K562 (cell line): ENCODE data around the gene KNL1. TPM values are rescaled to one million over a fixed set of nuclear protein-coding genes. Genes with fewer than 3 reads are reported as not detected.

Experiments used
- ATF1 ChIP-seq, 2 experiments: fragments of 450-650 bp in 1 of 2; IDR thresholded peaks; 2 replicates each; pipeline ENCODE4 v1.6.1; 2016; ENCODE audit warnings: missing compliant biosample characterization in 1 of 2, missing genetic modification characterization in 1 of 2
- CC2D1A ChIP-seq: fragments of 450-650 bp; IDR thresholded peaks from 2 replicates; pipeline ENCODE4 v1.6.1; 2017; ENCODE audit warnings: mild to moderate bottlenecking
- CHD2 ChIP-seq: IDR thresholded peaks from 2 replicates; pipeline ENCODE4 v1.6.1; 2011; ENCODE audit warnings: low read depth, low read length
- CHD4 ChIP-seq: fragments of 200-600 bp; sonication (generic); IDR thresholded peaks from 3 replicates; pipeline ENCODE4 v1.6.1; 2012; ENCODE audit warnings: low read depth, mild to moderate bottlenecking, mixed read lengths, low read length, inconsistent platforms; ENCODE audit not compliant: insufficient read depth, insufficient replicate concordance, poor library complexity, severe bottlenecking
- ELF4 ChIP-seq: fragments of 450-650 bp; formaldehyde crosslinking; IDR thresholded peaks from 2 replicates; pipeline ENCODE4 v1.4.0; 2022; ENCODE audit warnings: missing genetic modification characterization
- HNRNPLL ChIP-seq: fragments of 200-400 bp; formaldehyde crosslinking; IDR thresholded peaks from 2 replicates; pipeline ENCODE4 v1.6.1; 2017; ENCODE audit warnings: low read length, low read depth, mild to moderate bottlenecking; ENCODE audit not compliant: poor library complexity, severe bottlenecking
- HOXB6 ChIP-seq: fragments of 250-450 bp; sonication (Bioruptor Pico); IDR thresholded peaks from 2 replicates; pipeline ENCODE4 v1.5.1; 2022; ENCODE audit warnings: mild to moderate bottlenecking, borderline replicate concordance
- MCM5 ChIP-seq: fragments of 450-650 bp; IDR thresholded peaks from 2 replicates; pipeline ENCODE4 v1.6.1; 2016; ENCODE audit warnings: low read depth
- NR4A1 ChIP-seq, 2 experiments: fragments of 250-450 bp in 1 of 2; fragments of 450-650 bp in 1 of 2; sonication (Bioruptor Pico) in 1 of 2; IDR thresholded peaks; 2 replicates each; pipeline versions ENCODE4 v1.4.0 to v1.6.1; 2016 to 2020; ENCODE audit warnings: mild to moderate bottlenecking in 2 of 2, missing compliant biosample characterization in 1 of 2, missing genetic modification characterization in 1 of 2, moderate library complexity in 1 of 2
- POLR2H ChIP-seq: IDR thresholded peaks from 2 replicates; pipeline ENCODE4 v1.6.1; 2016; ENCODE audit warnings: missing genetic modification characterization, low read depth, mild to moderate bottlenecking, control low read depth, missing compliant biosample characterization, moderate library complexity
- PRMT5 ChIP-seq: sonication (generic); formaldehyde crosslinking; IDR thresholded peaks from 2 replicates; pipeline ENCODE4 v1.5.0; 2020; ENCODE audit warnings: missing genetic modification reagents
- PURB ChIP-seq: sonication (generic); formaldehyde crosslinking; IDR thresholded peaks from 2 replicates; pipeline ENCODE4 v1.9.0; 2021; ENCODE audit warnings: low read depth, mild to moderate bottlenecking, missing genetic modification reagents
- TAL1 ChIP-seq: fragments of 450-650 bp; IDR thresholded peaks from 2 replicates; pipeline ENCODE4 v1.6.1; 2016; ENCODE audit warnings: mild to moderate bottlenecking
- TBL1XR1 ChIP-seq, 2 experiments: IDR thresholded peaks; 2 replicates each; pipeline ENCODE4 v1.6.1; 2012; ENCODE audit warnings: improper control_type of control experiment in 2 of 2, low read length in 2 of 2, mild to moderate bottlenecking in 1 of 2
- TEAD2 ChIP-seq: fragments of 450-650 bp; IDR thresholded peaks from 2 replicates; pipeline ENCODE4 v1.6.1; 2016; ENCODE audit warnings: missing genetic modification characterization, control low read depth, missing compliant biosample characterization
- TOE1 ChIP-seq, 2 experiments: fragments of 450-650 bp in 1 of 2; sonication (generic) in 1 of 2; formaldehyde crosslinking in 1 of 2; IDR thresholded peaks; 2 replicates each; pipeline versions ENCODE4 v1.7.1 to v1.8.0; 2016 to 2022; ENCODE audit warnings: borderline replicate concordance in 2 of 2, mild to moderate bottlenecking in 2 of 2, antibody characterized with exemption in 1 of 2, inconsistent platforms in 1 of 2, low read depth in 1 of 2, missing genetic modification reagents in 1 of 2, moderate library complexity in 1 of 2
- ZBTB8A ChIP-seq: fragments of 450-650 bp; IDR thresholded peaks from 2 replicates; pipeline ENCODE4 v1.6.1; 2018; ENCODE audit warnings: mild to moderate bottlenecking, moderate library complexity; ENCODE audit not compliant: partially characterized antibody
- polyA plus RNA-seq, 8 experiments: library from polyadenylated mRNA; depleted of rRNA in 4 of 8; stranded (reverse) in 5 of 8; unstranded in 3 of 8; fragments of >200 nt; fragmentation: Nextera tagmentation in 2 of 8; fragmentation: Illumina TruSeq in 1 of 8; extraction: Ambion mirVana in 2 of 8; extraction: Trizol in 1 of 8; gene quantifications; 2 replicates each; pipeline versions ENCODE4 v1.2.1 to v1.2.3, GENCODE V29; 2011 to 2014; ENCODE audit warnings: inconsistent platforms in 1 of 8, missing spikeins in 1 of 8
- total RNA-seq, 7 experiments: library from RNA; depleted of rRNA in 6 of 7; stranded (reverse); fragments of >200 nt in 6 of 7; fragmentation: Illumina TruSeq in 2 of 7; extraction: Trizol in 2 of 7; gene quantifications; 2 replicates each; pipeline versions ENCODE4 v1.2.1 to v1.2.3, GENCODE V29; 2011 to 2021; ENCODE audit warnings: low replicate concordance in 1 of 7
- TF ChIP-seq, protein P1 (sequence below): fragments of 150-350 bp; IDR thresholded peaks from 2 replicates; pipeline ENCODE4 v1.6.1; 2014; ENCODE audit warnings: low read depth, mild to moderate bottlenecking, low read length, borderline replicate concordance
- TF ChIP-seq, protein P2 (sequence below): fragments of 200-800 bp; sonication (Bioruptor generic); IDR thresholded peaks from 2 replicates; pipeline ENCODE4 v1.6.1; 2017; ENCODE audit warnings: missing genetic modification characterization, missing compliant biosample characterization
- TF ChIP-seq, protein P3 (sequence below): fragments of 450-650 bp; IDR thresholded peaks from one replicate; pipeline ENCODE4 v1.6.1; 2018; ENCODE audit warnings: mild to moderate bottlenecking, moderate library complexity; ENCODE audit not compliant: partially characterized antibody

KNL1 gene
- total and polyA plus RNA-seq, 9 of the 15 experiments (the other 6 are each of a cell fraction or from before 2014, with no cell fraction given), result 14.5 to 65.4 (median 34.6) TPM

DNA sequence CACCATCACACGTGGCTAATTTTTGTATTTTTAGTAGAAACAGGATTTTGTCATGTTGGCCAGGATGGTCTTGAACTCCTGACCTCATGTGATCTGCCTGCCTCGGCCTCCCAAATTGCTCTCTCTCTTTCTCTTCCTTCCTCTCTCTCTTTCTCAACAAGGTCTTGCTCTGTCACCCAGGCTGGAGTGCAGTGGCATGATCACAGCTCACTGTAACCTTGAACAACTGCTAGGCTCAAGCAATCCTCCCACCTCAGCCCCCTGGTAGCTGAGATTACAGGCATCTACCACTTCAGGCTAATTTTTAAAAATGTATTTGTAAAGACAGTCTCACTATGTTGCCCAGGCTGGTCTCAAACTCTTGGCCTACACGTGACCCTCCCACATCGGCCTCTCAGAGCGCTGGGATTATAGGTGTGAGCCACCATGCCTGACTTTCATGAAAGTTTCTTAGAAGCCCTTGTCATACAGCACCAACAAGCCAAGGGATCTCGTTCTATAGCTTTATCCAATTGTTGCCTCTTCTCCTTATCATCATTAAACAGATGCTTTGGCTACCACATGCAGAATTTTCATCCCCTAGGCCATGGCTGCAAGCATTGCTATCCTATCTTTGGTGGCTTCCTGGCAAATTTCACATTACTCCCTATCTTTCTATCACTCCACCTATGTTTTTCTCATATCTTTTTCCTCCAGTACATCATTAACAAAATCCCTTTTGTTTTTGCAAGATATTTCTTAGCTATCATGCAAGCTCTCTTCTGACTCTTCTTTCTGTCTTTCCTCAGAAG is 34.9 kb upstream of the KNL1 start (continued):
- TF ChIP-seq PURB (CRISPR knock-in tag), result no peak
- no peak for TF ChIP-seq NR4A1 (CRISPR knock-in tag; IDR thresholded peaks at IDR 0.05)
- TF ChIP-seq NR4A1 (tag; IDR thresholded peaks at IDR 0.05), result 0 out of 2 replicates have a peak, but pooled peaks have one; percentile 44
- TF ChIP-seq TBL1XR1 (IDR thresholded peaks at IDR 0.05; ENCODE audit: low read length in 2 of 2), result peak; percentile 46 to 78; a peak in 3 of 4 replicates
- TF ChIP-seq TEAD2 (tag), result no peak
- peak; percentile 29; the same call in 1 of the 2 replicates for TF ChIP-seq TOE1 (IDR thresholded peaks at IDR 0.05; ENCODE audit: borderline replicate concordance)
- no peak for TF ChIP-seq TOE1 (CRISPR knock-in tag; IDR thresholded peaks at IDR 0.05; ENCODE audit: borderline replicate concordance, low read depth)
- TF ChIP-seq, protein P1, sequence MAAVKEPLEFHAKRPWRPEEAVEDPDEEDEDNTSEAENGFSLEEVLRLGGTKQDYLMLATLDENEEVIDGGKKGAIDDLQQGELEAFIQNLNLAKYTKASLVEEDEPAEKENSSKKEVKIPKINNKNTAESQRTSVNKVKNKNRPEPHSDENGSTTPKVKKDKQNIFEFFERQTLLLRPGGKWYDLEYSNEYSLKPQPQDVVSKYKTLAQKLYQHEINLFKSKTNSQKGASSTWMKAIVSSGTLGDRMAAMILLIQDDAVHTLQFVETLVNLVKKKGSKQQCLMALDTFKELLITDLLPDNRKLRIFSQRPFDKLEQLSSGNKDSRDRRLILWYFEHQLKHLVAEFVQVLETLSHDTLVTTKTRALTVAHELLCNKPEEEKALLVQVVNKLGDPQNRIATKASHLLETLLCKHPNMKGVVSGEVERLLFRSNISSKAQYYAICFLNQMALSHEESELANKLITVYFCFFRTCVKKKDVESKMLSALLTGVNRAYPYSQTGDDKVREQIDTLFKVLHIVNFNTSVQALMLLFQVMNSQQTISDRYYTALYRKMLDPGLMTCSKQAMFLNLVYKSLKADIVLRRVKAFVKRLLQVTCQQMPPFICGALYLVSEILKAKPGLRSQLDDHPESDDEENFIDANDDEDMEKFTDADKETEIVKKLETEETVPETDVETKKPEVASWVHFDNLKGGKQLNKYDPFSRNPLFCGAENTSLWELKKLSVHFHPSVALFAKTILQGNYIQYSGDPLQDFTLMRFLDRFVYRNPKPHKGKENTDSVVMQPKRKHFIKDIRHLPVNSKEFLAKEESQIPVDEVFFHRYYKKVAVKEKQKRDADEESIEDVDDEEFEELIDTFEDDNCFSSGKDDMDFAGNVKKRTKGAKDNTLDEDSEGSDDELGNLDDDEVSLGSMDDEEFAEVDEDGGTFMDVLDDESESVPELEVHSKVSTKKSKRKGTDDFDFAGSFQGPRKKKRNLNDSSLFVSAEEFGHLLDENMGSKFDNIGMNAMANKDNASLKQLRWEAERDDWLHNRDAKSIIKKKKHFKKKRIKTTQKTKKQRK, result no peak
- TF ChIP-seq HOXB6 (CRISPR knock-in tag), result no peak
- peak; percentile 87 for TF ChIP-seq POLR2H
- TF ChIP-seq HNRNPLL, result no peak
- peak; percentile 98 for TF ChIP-seq TAL1
- no peak for TF ChIP-seq CHD2
- TF ChIP-seq ELF4 (CRISPR knock-in tag), result no peak
- peak; percentile 97; the same call in 1 of the 2 replicates for TF ChIP-seq CC2D1A
- TF ChIP-seq, protein P2, sequence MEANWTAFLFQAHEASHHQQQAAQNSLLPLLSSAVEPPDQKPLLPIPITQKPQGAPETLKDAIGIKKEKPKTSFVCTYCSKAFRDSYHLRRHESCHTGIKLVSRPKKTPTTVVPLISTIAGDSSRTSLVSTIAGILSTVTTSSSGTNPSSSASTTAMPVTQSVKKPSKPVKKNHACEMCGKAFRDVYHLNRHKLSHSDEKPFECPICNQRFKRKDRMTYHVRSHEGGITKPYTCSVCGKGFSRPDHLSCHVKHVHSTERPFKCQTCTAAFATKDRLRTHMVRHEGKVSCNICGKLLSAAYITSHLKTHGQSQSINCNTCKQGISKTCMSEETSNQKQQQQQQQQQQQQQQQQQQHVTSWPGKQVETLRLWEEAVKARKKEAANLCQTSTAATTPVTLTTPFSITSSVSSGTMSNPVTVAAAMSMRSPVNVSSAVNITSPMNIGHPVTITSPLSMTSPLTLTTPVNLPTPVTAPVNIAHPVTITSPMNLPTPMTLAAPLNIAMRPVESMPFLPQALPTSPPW, result peak; percentile 36; the same call in 1 of the 2 replicates
- TF ChIP-seq PRMT5 (CRISPR knock-in tag), result no peak
- no peak for TF ChIP-seq ZBTB8A
- no peak for TF ChIP-seq ATF1 (CRISPR knock-in tag; IDR thresholded peaks at IDR 0.05)
- peak; percentile 48; the same call in 1 of the 2 replicates for TF ChIP-seq ATF1 (tag; IDR thresholded peaks at IDR 0.05)
- no peak for TF ChIP-seq MCM5
- TF ChIP-seq, protein P3, sequence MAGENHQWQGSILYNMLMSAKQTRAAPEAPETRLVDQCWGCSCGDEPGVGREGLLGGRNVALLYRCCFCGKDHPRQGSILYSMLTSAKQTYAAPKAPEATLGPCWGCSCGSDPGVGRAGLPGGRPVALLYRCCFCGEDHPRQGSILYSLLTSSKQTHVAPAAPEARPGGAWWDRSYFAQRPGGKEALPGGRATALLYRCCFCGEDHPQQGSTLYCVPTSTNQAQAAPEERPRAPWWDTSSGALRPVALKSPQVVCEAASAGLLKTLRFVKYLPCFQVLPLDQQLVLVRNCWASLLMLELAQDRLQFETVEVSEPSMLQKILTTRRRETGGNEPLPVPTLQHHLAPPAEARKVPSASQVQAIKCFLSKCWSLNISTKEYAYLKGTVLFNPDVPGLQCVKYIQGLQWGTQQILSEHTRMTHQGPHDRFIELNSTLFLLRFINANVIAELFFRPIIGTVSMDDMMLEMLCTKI, result no peak
- no peak for TF ChIP-seq CHD4
